Anterior cingulate cortex (tissue), 58 donors: ENCODE results near the gene PARN.

Experiments used
- DNase-seq, 58 donors: peaks; one replicate each; lab custom pipeline; 2025; lab: John Stamatoyannopoulos, UW

PARN gene

GRCh38 chr16:14501331-14502255, 128.5 kb downstream of the PARN start:
- peak in 57 of 58 donors; percentile 26 to 88 (median 72) for DNase-seq

GRCh38 chr16:14500791-14501190, 129.3 kb downstream of the PARN start:
- DNase-seq: no peak

DNA sequence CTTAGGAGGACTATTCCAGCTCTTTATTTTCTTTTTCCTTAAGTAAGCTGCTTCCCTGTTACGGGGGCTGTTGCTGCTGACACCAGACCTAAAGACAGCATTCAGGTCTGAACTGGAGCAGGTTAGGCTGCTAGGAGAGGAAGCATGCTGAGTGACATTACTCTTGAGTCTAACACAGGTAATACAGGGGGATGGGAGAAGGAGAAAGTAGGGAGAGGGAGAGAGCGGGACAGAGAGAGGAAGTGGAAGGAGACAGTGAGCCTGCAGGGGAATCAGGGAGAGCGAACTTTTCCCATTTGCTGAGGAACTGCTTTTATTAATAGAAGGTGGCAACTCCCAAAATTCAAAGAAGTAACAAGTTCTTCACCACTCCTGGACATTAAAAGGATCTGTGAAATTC, 130.9 kb downstream of the PARN start:
- DNase-seq: no peak

- no peak for DNase-seq
These were observed 132.6 kb downstream of the PARN start for GRCh38 chr16:14497245-14498082.

DNA sequence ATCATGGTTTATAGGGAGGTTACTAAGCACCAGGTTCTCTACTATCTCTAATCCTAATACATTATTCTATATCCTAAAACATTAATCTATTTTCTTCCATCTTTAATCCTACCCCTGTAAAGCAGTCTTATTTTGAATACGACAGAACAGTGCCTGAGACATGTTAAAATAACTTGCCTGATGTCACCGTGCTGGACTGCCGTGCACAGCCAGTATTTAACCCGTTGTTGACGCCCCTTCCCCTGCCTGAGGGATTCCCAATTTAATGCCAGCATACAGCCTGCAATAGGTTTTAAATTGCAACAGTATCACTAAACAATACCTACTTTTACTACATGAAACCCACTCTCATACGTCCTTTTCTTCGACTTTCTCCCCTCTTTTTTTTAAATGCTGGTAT, 133.3 kb downstream of the PARN start:
- DNase-seq: no peak

DNA sequence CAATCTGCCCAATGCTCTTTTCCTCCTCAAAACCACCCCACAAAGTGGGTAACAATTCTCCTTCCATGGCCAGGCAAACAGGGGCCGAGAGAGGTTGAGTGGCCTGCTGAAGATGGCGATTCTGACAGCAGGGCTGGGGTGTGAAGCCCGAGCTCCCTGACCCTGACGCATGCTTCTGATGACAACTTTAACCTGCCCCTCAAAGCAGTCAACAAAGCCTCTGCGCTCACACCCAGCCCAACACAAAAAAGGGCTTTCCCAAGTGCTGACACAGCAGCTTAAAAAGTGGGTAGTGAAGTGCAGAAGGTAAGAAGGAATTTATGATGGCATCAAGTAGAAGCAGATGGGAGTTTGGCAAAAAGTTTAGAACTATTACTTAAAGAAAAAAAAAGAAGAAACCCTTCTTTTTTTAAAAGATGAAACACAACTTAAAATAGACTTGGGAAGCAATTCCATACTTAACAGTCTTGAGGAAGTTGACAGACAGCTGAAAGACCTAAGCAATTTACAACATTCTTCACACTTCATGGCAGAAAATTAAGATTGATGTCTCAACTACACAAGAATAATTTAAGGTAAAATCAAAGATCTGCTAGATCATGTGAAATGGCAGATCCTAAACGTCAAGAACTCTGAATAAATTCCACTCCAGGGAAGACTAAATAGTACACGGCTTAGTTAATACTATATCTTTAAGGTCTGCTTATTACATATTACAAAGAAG, 133.9 kb downstream of the PARN start:
- no peak for DNase-seq

DNA sequence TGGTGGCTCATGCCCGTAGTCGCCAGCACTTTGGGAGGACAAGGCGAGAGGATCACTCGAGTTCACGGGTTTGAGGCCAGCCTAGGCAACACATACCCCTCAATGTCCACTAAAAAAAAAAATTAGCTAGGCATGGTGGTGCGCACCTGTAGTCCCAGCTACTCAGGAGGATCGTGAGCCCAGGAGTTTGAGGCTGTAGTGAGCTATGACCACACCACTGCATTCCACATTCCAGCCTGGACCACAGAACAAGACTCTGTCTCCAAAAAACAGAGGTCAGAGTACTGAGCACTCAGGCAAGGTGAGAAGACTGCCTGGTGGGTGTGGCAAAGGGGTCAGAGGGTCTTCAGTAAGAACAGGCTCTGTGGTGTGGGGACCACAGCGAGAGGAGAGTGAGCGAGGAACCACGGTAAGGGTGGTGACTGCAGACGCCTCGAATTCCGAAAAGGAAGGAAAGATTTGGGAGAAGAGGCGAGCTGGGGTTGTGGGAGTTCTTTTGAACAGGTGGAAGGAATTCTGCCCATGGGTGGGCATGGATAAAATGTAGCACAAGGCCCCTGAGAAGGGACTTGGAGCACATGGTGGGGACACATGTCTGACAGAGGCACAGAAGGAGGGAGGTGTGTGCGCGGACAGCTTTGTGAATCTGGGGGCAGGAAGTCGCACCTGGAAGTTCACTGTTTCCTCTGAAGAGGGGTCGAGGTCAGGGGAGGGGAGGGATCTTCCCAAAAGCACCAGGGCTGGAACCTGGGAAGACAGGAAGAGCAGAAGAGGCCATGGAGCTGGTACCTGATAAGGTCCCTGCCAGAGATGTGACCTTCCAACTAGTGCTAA, 134.6 kb downstream of the PARN start:
- DNase-seq: no peak

DNA sequence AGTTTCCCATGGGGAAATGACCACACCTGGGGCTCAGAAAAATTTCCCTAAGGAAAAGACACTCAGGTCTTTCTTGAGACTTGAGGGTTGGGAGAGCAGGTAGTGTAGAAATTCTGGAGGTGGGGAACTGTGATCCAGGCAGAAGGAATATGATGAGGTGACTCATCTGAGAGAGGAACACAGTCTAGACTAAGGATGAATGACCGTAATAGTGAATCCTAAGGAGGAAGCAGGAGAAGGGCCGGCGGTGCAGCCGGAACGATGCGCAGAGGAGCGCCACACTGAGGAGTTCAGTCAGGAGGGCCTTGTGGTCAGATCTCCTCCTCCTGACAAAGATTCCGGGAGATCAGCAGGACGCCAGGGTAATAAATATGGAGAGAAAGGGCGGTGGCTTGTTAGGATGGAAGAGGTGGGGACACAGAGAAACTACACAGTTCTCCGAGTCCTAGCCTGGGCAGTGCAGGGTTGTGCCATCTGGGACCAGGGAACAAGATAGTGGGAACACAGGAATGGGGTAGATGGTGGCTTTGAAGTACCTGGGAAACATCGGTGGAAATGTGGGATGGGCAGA, 135.6 kb downstream of the PARN start:
- DNase-seq: no peak

GRCh38 chr16:14493791-14494190, 136.3 kb downstream of the PARN start:
- DNase-seq: no peak

GRCh38 chr16:14492614-14493013, 137.4 kb downstream of the PARN start:
- no peak for DNase-seq

GRCh38 chr16:14491861-14492529, 138.1 kb downstream of the PARN start:
- DNase-seq: no peak

- DNase-seq: no peak
These were observed 139.8 kb downstream of the PARN start for GRCh38 chr16:14490235-14490634.

GRCh38 chr16:14489460-14489859, 140.6 kb downstream of the PARN start:
- no peak for DNase-seq

DNA sequence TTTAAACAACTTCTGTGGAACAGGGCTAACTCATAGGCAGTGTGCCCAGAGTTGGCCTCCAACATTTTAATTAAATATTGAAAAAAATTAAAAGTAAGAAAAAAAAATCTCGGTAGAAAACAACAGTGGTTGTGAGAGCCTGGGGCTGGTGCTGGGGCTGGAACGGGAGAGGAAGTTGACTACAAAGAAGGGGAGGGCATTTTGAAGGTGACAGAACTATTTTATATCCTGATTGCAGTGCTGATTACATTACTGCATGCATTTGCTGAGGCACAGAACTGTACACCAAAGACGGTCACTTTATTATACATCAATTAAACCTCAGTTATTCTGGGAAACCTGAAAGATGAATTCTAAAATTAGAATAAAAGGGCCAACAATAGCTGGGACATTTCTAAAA, 142.5 kb downstream of the PARN start:
- no peak for DNase-seq

DNA sequence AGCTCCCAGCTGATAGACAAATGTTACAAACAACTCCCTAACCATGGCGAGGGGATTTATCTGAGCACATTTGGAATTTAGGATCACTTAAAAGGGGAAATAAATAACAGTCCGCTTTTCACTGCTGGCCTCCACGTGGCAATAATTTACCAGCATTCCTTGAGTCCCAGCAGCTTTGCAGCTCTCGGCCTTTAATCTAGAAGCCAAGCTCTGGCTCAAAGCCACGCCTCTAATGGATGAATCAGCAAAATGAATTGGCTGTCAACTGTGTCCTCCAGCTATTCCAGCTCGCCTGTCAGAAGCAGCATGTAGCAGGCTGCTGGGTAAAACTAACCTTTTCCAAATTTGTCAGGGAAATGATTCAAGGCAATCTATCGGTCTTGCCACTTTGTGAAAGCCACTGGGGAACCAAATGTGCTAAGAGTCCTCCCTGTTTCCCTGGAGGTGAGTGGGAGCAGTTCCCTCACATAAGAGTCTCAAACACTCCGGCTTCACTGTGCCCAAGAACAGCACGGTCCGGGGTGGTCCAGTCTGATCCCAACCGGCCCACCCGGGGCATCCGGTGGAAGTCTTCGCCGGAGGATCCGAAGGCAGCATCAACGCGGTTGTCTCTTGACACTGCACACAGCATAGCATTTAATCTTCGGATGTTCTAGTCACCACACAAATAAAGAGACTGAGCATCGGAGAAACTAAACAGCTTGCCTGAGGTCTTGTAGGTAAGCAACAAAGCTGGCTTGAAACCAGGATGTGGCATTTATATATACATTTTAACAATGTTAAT, 143.3 kb downstream of the PARN start:
- peak; percentile 7 to 89 (median 66) for DNase-seq

- DNase-seq: no peak
These were observed 144.1 kb downstream of the PARN start for GRCh38 chr16:14485811-14486519.

GRCh38 chr16:14485121-14485551, 144.9 kb downstream of the PARN start:
- no peak for DNase-seq
